Activated T-helper 1 cell treated with Interleukin-2 at 50 U/mL for 16 hours (primary cell): ENCODE results near the gene PAEP.

ENCODE experiments used
- DNase-seq: peaks from one replicate; pipeline ENCODE4 v3.0.0-alpha.2; 2020; ENCODE audit warnings: low read depth

The PAEP gene

DNA sequence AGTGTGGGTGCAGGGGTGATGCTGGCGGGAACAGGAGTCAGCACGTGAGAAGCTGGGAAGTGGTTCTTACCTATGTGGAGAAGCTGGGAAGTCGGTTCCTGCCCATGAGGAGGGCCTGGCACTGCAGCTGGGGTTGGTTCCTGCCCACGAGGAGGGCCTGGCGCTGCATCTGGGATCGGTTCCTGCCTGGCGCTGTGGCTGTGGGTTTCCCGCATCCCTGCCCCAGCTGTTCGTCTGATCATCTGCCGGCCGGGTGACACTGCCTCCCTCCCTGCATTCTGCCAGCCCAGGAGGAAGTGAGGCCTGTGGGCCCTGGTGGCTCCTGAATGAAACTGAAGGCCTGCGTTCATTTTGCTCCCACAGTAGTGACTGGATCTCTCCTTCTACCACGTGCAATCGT is 10.5 kb upstream of the PAEP start:
- DNase-seq = no peak

GRCh38 chr9:135551456-135551855 is 10.1 kb upstream of the PAEP start:
- DNase-seq = no peak

- DNase-seq = no peak
Measured at GRCh38 chr9:135552021-135552697, 9.4 kb upstream of the PAEP start.

GRCh38 chr9:135552698-135553171 is 8.8 kb upstream of the PAEP start:
- DNase-seq = no peak

GRCh38 chr9:135554718-135555117 is 6.8 kb upstream of the PAEP start:
- no peak for DNase-seq

GRCh38 chr9:135555203-135555602 is 6.4 kb upstream of the PAEP start:
- no peak for DNase-seq

DNA sequence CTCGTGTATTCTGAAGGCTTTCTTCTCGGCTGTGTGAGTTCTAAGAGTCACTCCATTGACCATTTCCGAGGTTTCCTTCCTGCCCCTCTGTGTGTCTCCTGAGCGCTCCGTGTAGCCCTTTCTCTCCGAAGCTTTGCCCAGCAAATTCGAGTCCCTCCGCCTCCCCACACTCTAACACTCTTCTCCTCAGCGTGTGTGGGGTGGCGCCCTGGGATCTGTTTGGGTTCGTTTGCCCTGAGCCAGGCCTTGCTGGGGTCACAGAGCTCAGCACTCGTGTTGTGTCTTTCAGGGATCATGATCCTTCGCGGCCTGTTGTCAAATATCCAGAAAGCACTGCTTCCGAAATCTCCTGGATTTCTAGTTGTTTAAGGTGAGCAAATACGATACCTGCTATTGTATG is 5.6 kb upstream of the PAEP start:
- no peak for DNase-seq

DNA sequence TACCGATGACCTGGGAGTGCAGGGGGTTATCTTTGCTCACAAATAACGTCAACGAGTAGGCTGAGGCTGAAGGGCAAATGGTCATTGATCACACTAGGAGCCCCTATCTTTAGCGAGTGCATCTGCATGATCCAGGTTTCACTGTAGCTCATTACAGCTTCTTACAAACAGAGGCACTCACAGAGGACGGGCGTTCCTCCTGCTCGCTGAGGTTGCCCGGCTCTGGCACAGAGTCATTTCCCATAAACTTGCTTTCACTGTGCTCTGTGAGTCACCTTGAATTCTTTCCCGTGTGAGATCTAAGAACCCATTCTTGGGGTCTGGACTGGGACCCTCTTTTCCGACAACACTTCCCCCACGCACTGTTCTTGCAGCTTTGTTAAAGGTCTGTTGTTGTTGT is 1.9 kb upstream of the PAEP start:
- DNase-seq = no peak

- DNase-seq = no peak
Measured at GRCh38 chr9:135562235-135562745, 734 bp downstream of the PAEP start.

GRCh38 chr9:135563039-135563476 is 1.5 kb downstream of the PAEP start:
- DNase-seq = no peak

- no peak for DNase-seq
Measured at GRCh38 chr9:135563858-135564257, 2.3 kb downstream of the PAEP start.

GRCh38 chr9:135565141-135565628 is 3.6 kb downstream of the PAEP start:
- DNase-seq = no peak

- DNase-seq = no peak
Measured at GRCh38 chr9:135565636-135566035, 4.1 kb downstream of the PAEP start.

DNA sequence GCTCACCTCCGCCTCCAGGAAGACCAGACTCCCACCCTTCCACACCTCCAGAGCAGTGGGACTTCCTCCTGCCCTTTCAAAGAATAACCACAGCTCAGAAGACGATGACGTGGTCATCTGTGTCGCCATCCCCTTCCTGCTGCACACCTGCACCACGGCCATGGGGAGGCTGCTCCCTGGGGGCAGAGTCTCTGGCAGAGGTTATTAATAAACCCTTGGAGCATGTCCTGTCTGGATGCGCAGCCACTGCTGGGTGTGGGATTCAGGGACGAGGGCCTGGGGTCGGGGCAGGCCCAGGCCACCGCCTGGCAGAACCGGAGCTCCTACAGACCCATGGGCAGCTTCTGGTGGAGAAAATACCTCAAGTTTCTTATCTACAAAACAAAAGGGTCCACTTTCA is 5.0 kb downstream of the PAEP start:
- no peak for DNase-seq

DNA sequence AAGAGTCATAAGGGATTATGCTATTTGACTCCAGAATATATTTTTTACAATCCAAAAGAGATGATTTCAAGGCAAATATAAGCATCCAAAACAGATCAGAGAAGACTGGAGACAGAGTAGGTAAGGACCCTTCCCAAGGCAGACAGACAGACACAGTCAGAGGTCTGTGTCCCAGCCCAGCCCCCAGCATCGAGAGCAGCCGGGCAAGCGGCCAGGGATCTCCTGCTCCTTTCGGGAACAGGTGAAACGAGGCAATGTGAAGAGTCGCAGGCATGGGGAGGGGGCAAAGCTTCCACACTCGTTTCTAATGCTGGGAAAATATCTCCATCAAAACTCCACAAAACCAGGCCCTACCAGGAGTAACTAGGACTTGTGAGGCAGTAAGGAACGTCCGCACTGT is 5.8 kb downstream of the PAEP start:
- DNase-seq = no peak

DNA sequence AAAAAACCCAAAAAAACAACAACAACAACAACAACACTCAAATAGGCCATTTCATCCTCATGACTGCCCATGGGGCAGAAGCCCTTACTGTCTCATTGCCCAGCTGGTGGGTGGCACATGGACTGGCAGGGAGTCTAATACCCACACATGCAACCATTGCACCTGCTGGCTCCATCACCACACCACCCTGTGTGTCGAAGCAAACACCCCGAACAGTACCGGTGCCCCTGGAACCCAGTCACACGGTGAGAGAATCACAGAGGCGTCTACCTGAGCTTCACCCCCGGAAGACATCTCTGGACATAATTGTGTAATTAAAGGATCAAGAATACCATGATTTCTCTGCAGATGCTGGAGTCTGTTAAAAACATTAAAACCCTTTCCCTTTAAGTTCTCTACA is 6.5 kb downstream of the PAEP start:
- DNase-seq = no peak

GRCh38 chr9:135570456-135570855 is 8.9 kb downstream of the PAEP start:
- no peak for DNase-seq

DNA sequence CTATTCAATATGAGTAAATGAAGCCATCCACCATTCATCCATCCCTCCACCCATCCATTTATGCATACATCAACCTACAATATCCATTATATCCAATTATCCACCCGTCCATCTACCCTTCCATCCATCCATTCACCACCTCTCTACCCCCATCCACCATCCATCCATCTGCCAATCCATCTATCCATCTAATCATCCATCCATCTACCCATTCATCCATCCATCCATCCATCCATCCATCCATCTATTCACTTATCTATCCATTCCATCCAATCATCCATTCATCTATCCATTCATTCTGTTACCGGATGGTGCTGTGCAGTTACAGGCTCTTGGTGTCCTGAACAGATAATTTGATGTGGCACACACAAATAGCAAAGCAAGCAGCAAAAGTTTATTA is 10.7 kb downstream of the PAEP start:
- DNase-seq = no peak

GRCh38 chr9:135573124-135573523 is 11.6 kb downstream of the PAEP start:
- no peak for DNase-seq

DNA sequence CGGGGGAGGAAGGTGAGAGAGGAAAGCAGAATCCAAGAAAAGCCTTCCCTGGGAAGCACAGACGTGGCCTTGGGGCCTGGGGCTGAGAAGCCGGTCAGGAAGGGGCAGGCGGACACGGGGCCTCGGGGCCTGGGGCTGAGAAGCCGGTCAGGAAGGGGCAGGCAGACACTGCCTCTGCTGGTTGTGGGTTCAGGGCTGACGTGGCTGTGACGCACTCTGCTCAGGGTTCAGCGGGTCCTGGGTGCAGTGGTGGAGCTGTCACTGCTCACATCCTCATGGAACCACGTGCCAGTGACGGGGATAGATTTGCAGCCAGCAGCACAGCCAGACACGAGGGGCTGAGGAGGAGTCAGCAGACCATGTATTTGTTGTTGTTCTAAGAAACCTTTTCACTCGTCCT is 12.8 kb downstream of the PAEP start:
- no peak for DNase-seq

GRCh38 chr9:135574943-135575342 is 13.4 kb downstream of the PAEP start:
- DNase-seq = no peak

DNA sequence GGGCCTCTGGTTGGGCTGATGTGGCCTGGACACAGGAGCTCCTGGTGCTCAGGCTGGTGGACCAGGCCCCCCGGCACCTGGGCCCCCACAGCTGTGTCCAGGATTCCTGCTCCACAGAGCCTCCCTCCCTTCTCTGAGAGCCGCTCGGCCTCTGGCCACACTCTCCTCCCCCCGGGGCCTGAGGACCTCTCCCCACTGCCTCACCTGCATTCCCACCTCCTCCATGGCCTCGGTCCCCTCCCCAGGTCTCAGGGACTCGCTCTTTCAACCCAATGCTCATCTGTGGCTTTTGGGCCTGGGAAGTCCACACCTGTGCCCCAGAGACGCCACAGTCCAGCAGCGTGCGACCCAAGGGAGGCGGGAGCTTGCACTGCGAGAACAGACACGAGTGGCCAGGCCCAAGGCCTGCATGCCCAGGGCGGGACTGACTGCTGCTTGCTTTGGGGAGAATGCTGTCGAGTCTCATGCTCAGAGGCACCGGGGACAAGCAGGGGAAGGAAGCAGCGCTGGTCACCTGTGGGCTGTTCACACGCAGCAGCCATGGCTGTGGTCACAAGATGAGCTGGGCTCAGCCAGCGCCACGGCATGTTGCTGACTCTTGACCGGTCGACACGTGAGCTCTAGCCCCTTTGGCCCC is 14.6 kb downstream of the PAEP start:
- DNase-seq = no peak

DNA sequence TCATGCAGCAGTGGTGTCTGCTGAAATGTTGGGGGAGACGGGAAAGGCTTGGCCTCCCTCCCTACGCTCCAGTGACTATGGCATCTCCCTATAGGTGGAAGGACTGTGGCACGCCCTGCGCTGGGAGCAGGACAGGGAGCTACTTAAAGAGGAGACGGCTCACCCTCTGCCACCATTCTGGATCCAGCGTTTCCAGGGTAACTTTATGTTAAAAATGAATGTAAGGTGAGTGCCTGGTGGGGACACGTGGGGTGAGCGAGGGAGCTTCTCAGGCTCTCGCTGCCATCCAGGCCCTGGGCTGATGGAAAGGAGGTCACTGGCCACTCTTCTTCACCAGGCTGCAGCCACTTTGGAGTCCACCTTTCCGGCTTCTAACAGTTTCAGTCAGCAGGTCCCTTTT is 15.7 kb downstream of the PAEP start:
- no peak for DNase-seq

- DNase-seq = no peak
Measured at GRCh38 chr9:135579356-135579755, 17.8 kb downstream of the PAEP start.
